IMR-90 (cell line): Measurements from ENCODE around the gene CCNQ. TPM values are rescaled to one million over a fixed set of nuclear protein-coding genes. Genes with fewer than 3 reads are reported as not detected.

ENCODE experiments used
- ATAC-seq: fragments of 200-7000 bp; cut with Tn5 transposase; 2 replicates; pipeline ENCODE4 v1.9.1; 2020; ENCODE audit warnings: low read depth, mild to moderate bottlenecking, moderate library complexity
- BruUV-seq: library from RNA; stranded (reverse); fragments of 400-500 nt; replicated peaks from 2 replicates; lab custom pipeline; 2021; lab: Mats Ljungman, UMichigan
- CTCF ChIA-PET: fragments of 300-600 bp; formaldehyde crosslinking; extraction: SDS; loops from one replicate; lab custom pipeline; 2021; ENCODE audit warnings: antibody characterized with exemption; lab: Yijun Ruan, JAX
- POLR2A ChIA-PET: fragments of 300-600 bp; sonication (Branson Sonifier 250); formaldehyde crosslinking; loops from one replicate; lab custom pipeline; 2022; ENCODE audit warnings: antibody characterized with exemption; ENCODE audit not compliant: unreplicated experiment; lab: Charles Lee
- DNase-seq: peaks from one replicate; pipeline ENCODE4 v3.0.0; 2013
- H2AFZ ChIP-seq: replicated peaks from 2 replicates; pipeline ENCODE3; 2013; ENCODE audit warnings: low read length, mild to moderate bottlenecking; ENCODE audit not compliant: poor library complexity
- H2AK5ac ChIP-seq: 2 replicates; pipeline ENCODE4 v1.6.1; 2013; ENCODE audit warnings: low read depth, low read length, inconsistent platforms
- H2AK9ac ChIP-seq: replicated peaks from 2 replicates; pipeline ENCODE3; 2013; ENCODE audit warnings: mild to moderate bottlenecking, low read depth, low read length, moderate library complexity; ENCODE audit not compliant: poor library complexity
- H2BK120ac ChIP-seq: 2 replicates; pipeline ENCODE4 v1.6.1; 2013; ENCODE audit warnings: low read depth, low read length, inconsistent platforms
- H2BK15ac ChIP-seq: 3 replicates; pipeline ENCODE4 v1.6.1; 2013; ENCODE audit warnings: low read depth, low read length, inconsistent platforms
- H2BK20ac ChIP-seq: 2 replicates; pipeline ENCODE4 v1.6.1; 2013; ENCODE audit warnings: low read depth, mild to moderate bottlenecking, inconsistent platforms, low read length, moderate library complexity
- H2BK5ac ChIP-seq: 2 replicates; pipeline ENCODE4 v1.6.1; 2013; ENCODE audit warnings: mild to moderate bottlenecking, low read depth, low read length, inconsistent platforms; ENCODE audit not compliant: poor library complexity, severe bottlenecking
- H3K14ac ChIP-seq: replicated peaks from 2 replicates; pipeline ENCODE4 v1.6.1; 2013; ENCODE audit warnings: low read depth, low read length, inconsistent platforms
- H3K18ac ChIP-seq: 2 replicates; pipeline ENCODE4 v1.6.1; 2013; ENCODE audit warnings: low read depth, low read length, control low read depth
- H3K23ac ChIP-seq: 2 replicates; pipeline ENCODE4 v1.6.1; 2013; ENCODE audit warnings: low read depth, low read length, inconsistent platforms
- H3K27ac ChIP-seq: 2 replicates; pipeline ENCODE4 v1.5.1; 2013; ENCODE audit warnings: mild to moderate bottlenecking, control low read depth, low read length; ENCODE audit not compliant: insufficient read depth
- H3K27me3 ChIP-seq: 2 replicates; pipeline ENCODE4 v1.6.1; 2013; ENCODE audit warnings: low read length; ENCODE audit not compliant: control insufficient read depth, insufficient read depth
- H3K36me3 ChIP-seq: 2 replicates; pipeline ENCODE4 v1.6.1; 2013; ENCODE audit warnings: low read length, mixed read lengths; ENCODE audit not compliant: control insufficient read depth, insufficient read depth
- H3K4ac ChIP-seq: 2 replicates; pipeline ENCODE4 v1.6.1; 2013; ENCODE audit warnings: low read depth, low read length, inconsistent platforms
- H3K4me1 ChIP-seq: 2 replicates; pipeline ENCODE4 v1.6.1; 2013; ENCODE audit warnings: low read length, mixed read lengths; ENCODE audit not compliant: control insufficient read depth, insufficient read depth
- H3K4me2 ChIP-seq: 2 replicates; pipeline ENCODE4 v1.6.1; 2013; ENCODE audit warnings: low read depth, mild to moderate bottlenecking, control low read depth, low read length, moderate library complexity
- H3K4me3 ChIP-seq: 2 replicates; pipeline ENCODE4 v1.5.1; 2013; ENCODE audit warnings: low read depth, mild to moderate bottlenecking, control low read depth, low read length, moderate library complexity; ENCODE audit not compliant: insufficient read depth
- H3K56ac ChIP-seq: 2 replicates; pipeline ENCODE4 v1.6.1; 2013; ENCODE audit warnings: low read length, inconsistent platforms; ENCODE audit not compliant: insufficient read depth; ENCODE audit errors: extremely low read depth
- H3K79me1 ChIP-seq, 2 experiments: 2 replicates each; pipeline ENCODE4 v1.6.1; 2013; ENCODE audit warnings: low read length in 2 of 2, inconsistent platforms in 1 of 2, low read depth in 1 of 2
- H3K9ac ChIP-seq: 2 replicates; pipeline ENCODE4 v1.6.1; 2013; ENCODE audit warnings: low read depth, low read length, control low read depth
- H3K9me1 ChIP-seq: 2 replicates; pipeline ENCODE4 v1.6.1; 2013; ENCODE audit warnings: low read length, inconsistent platforms; ENCODE audit not compliant: insufficient read depth
- H3K9me3 ChIP-seq: 2 replicates; pipeline ENCODE4 v1.6.1; 2013; ENCODE audit warnings: low read length; ENCODE audit not compliant: control insufficient read depth, insufficient read depth
- H4K20me1 ChIP-seq: 2 replicates; pipeline ENCODE4 v1.6.1; 2013; ENCODE audit warnings: low read length, inconsistent platforms; ENCODE audit not compliant: insufficient read depth
- H4K5ac ChIP-seq: 2 replicates; pipeline ENCODE4 v1.6.1; 2013; ENCODE audit warnings: mild to moderate bottlenecking, low read depth, low read length, control low read depth
- H4K8ac ChIP-seq, 2 experiments: 2 replicates each; pipeline ENCODE4 v1.6.1; 2013; ENCODE audit warnings: low read depth in 2 of 2, low read length in 2 of 2, control low read depth in 1 of 2, inconsistent platforms in 1 of 2
- H4K91ac ChIP-seq: 2 replicates; pipeline ENCODE4 v1.6.1; 2013; ENCODE audit warnings: low read depth, low read length, inconsistent platforms; ENCODE audit not compliant: insufficient read depth
- BHLHE40 ChIP-seq: fragments of 150-350 bp; IDR thresholded peaks from 2 replicates; pipeline ENCODE4 v1.6.1; 2016; ENCODE audit warnings: mild to moderate bottlenecking, low read depth, low read length
- CEBPB ChIP-seq: IDR thresholded peaks from 2 replicates; pipeline ENCODE4 v1.6.1; 2012; ENCODE audit warnings: low read depth, low read length, improper control_type of control experiment
- MAFK ChIP-seq: IDR thresholded peaks from 2 replicates; pipeline ENCODE4 v1.6.1; 2012; ENCODE audit warnings: low read depth, low read length, improper control_type of control experiment
- MAZ ChIP-seq: IDR thresholded peaks from 2 replicates; pipeline ENCODE4 v1.6.1; 2012; ENCODE audit warnings: low read depth, mild to moderate bottlenecking, low read length, improper control_type of control experiment, moderate library complexity, borderline replicate concordance
- MXI1 ChIP-seq: IDR thresholded peaks from 2 replicates; pipeline ENCODE4 v1.6.1; 2012; ENCODE audit warnings: low read depth, mild to moderate bottlenecking, low read length, moderate library complexity, borderline replicate concordance
- POLR2A ChIP-seq: IDR thresholded peaks from 2 replicates; pipeline ENCODE4 v1.6.1; 2012; ENCODE audit warnings: mild to moderate bottlenecking, low read depth, low read length
- RAD21 ChIP-seq: IDR thresholded peaks from 2 replicates; pipeline ENCODE4 v1.6.1; 2012; ENCODE audit warnings: low read length, improper control_type of control experiment
- RCOR1 ChIP-seq: IDR thresholded peaks from 2 replicates; pipeline ENCODE4 v1.6.1; 2012; ENCODE audit warnings: mild to moderate bottlenecking, low read length, improper control_type of control experiment; ENCODE audit not compliant: insufficient replicate concordance
- SMC3 ChIP-seq: fragments of 150-350 bp; IDR thresholded peaks from 2 replicates; pipeline ENCODE4 v1.6.1; 2016; ENCODE audit warnings: low read depth, mild to moderate bottlenecking, antibody characterized with exemption, low read length, moderate library complexity
- WGBS, 2 experiments: methylation state at CpG; one replicate each; pipeline versions ENCODE4 v1.1.5 to v1.1.7; 2013; ENCODE audit warnings: missing lambda C conversion rate in 2 of 2; ENCODE audit not compliant: insufficient read length in 1 of 2; ENCODE audit errors: extremely low coverage in 2 of 2; 5-methylcytosine and 5-hydroxymethylcytosine counted together
- dilution Hi-C: fragments of 300-500 bp; cut with HindIII; formaldehyde crosslinking; loops from one replicate; pipeline ENCODE4 v1.14.3; 2018; ENCODE audit warnings: low sequenced_read_pairs; ENCODE audit not compliant: unreplicated experiment
- in situ Hi-C: fragments of 300-500 bp; cut with MboI; formaldehyde crosslinking; loops from 3 replicates; pipeline ENCODE4 v1.14.3; 2019; ENCODE audit warnings: low sequenced_read_pairs, inconsistent platforms, mixed read lengths
- intact Hi-C: fragments of 100-400 bp; cut with micrococcal nuclease; formaldehyde crosslinking; loops from 2 replicates; pipeline ENCODE4 v1.10.0; 2022
- polyA plus RNA-seq, 3 experiments: library from polyadenylated mRNA; depleted of rRNA; stranded (reverse); fragments of >200 nt; gene quantifications; 2 replicates each; pipeline ENCODE4 v1.2.3, GENCODE V29; 2012; ENCODE audit warnings: low replicate concordance in 1 of 3
- total RNA-seq: library from RNA; depleted of rRNA; stranded (reverse); fragments of >200 nt; gene quantifications from 2 replicates; pipeline ENCODE4 v1.2.3, GENCODE V29; 2012
- TF ChIP-seq, protein P1 (sequence below): conservative IDR thresholded peaks from 2 replicates; pipeline ENCODE4 v1.5.1; 2012; ENCODE audit warnings: mild to moderate bottlenecking, low read depth, low read length, improper control_type of control experiment

CCNQ gene
- total and polyA plus RNA-seq, 2 of the 4 experiments (the other 2 are of a cell fraction) = 27.6 to 35.2 TPM

DNA sequence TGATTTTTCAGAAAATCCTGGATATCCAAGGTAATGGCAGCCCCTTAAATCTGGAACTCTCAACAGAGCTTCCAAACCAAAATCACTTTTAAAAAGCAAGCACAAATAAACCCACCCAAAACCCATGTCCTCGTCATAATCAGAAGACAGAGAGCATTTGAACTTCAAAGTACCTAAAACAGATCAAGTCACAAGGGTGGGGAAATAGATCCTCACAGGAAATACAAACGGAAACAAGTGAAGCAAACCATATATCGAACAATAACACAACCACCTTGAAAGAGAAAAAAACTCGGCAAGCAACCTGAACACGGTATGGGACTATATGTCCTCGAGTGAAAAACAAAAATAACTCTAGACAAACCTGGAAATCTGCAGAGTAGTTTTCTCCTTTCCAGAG, 15.9 kb upstream of the CCNQ start:
- in situ Hi-C loops = no loop called here
- Histone ChIP-seq H3K79me1 (no peaks in the 10 kb centered on the region), H4K8ac (no peak overlapping the region), H3K4ac (no peak overlapping the region), H3K27ac (no peak overlapping the region), H2AK9ac (no peak overlapping the region), H3K9ac (no peak overlapping the region), H3K36me3 (no peaks in the 10 kb centered on the region), H2BK20ac (no peak overlapping the region), H4K20me1 (no peaks in the 10 kb centered on the region), H4K91ac (no peak overlapping the region), H3K4me2 (no peak overlapping the region), H3K14ac (no peak overlapping the region), H3K4me3 (no peak overlapping the region), H2BK5ac (no peak overlapping the region), H2AFZ (no peak overlapping the region), H3K27me3 (peaks cover 28% of the 10 kb centered on the region), H3K18ac (no peak overlapping the region), H4K5ac (no peak overlapping the region), H3K4me1 (no peaks in the 10 kb centered on the region), H3K9me1 (no peaks in the 10 kb centered on the region), H3K9me3 (peaks cover 2% of the 10 kb centered on the region), H3K56ac (no peak overlapping the region), H2AK5ac (no peak overlapping the region), H3K23ac (no peak overlapping the region), H2BK15ac (no peak overlapping the region), H2BK120ac (no peak overlapping the region)
- ATAC-seq (no peak), DNase-seq (no peak)
- no peak for TF ChIP-seq RAD21
- no peak for TF ChIP-seq POLR2A
- TF ChIP-seq RCOR1 = no peak
- no peak for TF ChIP-seq MXI1
- TF ChIP-seq BHLHE40 = no peak
- no peak for TF ChIP-seq MAZ
- TF ChIP-seq CEBPB = no peak
- no peak for TF ChIP-seq SMC3
- no peak for TF ChIP-seq MAFK
- TF ChIP-seq, protein P1, sequence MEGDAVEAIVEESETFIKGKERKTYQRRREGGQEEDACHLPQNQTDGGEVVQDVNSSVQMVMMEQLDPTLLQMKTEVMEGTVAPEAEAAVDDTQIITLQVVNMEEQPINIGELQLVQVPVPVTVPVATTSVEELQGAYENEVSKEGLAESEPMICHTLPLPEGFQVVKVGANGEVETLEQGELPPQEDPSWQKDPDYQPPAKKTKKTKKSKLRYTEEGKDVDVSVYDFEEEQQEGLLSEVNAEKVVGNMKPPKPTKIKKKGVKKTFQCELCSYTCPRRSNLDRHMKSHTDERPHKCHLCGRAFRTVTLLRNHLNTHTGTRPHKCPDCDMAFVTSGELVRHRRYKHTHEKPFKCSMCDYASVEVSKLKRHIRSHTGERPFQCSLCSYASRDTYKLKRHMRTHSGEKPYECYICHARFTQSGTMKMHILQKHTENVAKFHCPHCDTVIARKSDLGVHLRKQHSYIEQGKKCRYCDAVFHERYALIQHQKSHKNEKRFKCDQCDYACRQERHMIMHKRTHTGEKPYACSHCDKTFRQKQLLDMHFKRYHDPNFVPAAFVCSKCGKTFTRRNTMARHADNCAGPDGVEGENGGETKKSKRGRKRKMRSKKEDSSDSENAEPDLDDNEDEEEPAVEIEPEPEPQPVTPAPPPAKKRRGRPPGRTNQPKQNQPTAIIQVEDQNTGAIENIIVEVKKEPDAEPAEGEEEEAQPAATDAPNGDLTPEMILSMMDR = no peak
- ChIA-PET CTCF (no interaction called here), POLR2A (no interaction called here)
- dilution Hi-C loops = no loop called here
- intact Hi-C loops = no loop called here
- BruUV-seq = no TSS peak
- WGBS, 2 experiments = no CpG with 5 or more reads among the region's 6 CpGs
